ENCODE measurements around the gene POMC.

DNA sequence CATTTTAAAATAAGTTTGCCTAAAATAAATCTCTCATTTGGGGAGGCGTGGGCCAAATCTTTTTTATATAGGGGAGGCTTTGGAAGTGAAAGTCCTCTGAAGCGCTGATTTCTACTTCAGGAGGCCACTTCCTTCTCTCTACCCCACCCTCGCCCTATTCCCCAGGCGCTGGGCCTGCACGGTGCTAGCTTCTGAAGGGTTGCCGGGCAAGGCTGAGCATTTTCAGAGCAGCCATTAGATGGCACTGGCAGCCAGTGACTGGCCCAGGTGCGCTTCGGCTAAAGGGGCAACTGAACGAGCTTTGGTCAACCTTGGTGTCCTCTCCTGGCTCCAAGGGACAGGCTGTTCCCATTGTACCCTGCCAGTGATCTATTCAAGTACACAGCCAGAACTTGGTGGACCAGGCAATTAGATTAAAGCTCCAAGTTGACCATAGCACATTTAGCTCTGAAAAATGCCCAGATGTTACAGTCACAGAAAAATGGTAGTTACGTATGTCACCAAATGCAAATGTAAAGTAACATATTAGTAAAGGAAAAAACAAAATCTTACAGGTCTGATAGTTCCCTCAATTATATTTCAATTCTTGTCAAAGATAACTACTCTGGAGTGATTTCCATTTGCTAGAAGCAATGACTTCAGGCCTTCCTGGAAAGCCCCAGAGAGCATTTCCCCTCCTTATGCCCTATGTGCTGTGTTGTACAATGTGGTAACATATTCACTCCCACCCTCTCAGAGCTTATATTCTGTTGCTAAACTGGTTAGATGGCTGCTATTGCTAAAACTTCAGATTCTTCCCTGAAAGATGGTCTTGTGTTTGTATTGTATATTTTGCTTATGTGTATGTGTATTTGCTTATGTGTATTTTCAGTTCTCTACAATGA, 2.1 kb downstream of the POMC start:
- TF ChIP-seq, protein P1, sequence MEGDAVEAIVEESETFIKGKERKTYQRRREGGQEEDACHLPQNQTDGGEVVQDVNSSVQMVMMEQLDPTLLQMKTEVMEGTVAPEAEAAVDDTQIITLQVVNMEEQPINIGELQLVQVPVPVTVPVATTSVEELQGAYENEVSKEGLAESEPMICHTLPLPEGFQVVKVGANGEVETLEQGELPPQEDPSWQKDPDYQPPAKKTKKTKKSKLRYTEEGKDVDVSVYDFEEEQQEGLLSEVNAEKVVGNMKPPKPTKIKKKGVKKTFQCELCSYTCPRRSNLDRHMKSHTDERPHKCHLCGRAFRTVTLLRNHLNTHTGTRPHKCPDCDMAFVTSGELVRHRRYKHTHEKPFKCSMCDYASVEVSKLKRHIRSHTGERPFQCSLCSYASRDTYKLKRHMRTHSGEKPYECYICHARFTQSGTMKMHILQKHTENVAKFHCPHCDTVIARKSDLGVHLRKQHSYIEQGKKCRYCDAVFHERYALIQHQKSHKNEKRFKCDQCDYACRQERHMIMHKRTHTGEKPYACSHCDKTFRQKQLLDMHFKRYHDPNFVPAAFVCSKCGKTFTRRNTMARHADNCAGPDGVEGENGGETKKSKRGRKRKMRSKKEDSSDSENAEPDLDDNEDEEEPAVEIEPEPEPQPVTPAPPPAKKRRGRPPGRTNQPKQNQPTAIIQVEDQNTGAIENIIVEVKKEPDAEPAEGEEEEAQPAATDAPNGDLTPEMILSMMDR (IDR thresholded peaks at IDR 0.05), result no peak
- TF ChIP-seq POLR2A (IDR thresholded peaks at IDR 0.05), result no peak
